ENCODE data around the gene SHC2. TPM values are rescaled to one million over a fixed set of nuclear protein-coding genes. Genes with fewer than 3 reads are reported as not detected.

Gene SHC2
- total and polyA plus RNA-seq, 2 of the 13 experiments (the other 11 are each of a cell fraction or from before 2014, with no cell fraction given) = 9.0 to 18.3 TPM

DNA sequence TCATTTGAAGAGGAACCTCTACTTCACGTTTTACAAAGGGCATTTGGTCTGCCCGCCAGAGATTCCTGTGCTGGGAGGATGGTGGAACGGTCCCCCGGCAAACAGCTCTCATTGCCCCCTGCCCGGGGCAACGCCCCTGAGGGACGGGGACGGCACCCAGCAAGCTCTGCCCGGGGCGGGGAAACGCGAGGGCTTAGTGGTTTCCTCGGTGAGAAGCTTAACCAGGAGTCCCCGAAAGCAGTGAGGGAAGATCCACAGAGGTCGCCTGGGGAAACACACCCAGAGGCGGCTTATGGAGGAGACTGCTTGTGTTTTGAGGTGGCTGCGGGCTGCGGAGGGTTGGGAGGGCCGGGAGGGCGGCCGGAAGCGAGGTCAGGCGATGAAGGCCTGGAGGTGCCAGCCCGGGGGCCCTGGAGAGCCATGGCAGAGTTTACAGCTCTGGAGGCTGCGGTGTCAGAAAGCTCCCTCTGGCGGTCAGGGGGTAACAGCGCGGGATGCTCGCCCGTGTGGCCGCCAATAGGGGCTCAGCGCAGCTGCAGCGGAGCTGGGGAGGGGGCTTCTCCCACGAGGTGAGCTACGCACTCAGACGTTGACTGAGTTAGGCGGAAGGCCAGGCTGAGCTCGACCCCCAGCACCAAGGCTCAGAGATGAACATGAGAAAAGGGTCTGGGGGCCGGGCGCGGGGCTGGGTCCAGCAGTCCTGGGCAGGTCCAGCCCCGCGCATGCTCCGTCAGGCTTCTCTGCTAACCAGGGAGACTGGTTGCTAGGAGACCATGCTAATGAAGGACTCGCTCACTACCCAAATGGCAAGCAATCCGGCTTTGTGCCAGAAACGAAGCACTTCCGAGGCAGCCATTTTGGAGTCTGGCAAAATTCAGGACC, 45.8 kb upstream of the SHC2 start (continued):
- TF ChIP-seq, protein P1, sequence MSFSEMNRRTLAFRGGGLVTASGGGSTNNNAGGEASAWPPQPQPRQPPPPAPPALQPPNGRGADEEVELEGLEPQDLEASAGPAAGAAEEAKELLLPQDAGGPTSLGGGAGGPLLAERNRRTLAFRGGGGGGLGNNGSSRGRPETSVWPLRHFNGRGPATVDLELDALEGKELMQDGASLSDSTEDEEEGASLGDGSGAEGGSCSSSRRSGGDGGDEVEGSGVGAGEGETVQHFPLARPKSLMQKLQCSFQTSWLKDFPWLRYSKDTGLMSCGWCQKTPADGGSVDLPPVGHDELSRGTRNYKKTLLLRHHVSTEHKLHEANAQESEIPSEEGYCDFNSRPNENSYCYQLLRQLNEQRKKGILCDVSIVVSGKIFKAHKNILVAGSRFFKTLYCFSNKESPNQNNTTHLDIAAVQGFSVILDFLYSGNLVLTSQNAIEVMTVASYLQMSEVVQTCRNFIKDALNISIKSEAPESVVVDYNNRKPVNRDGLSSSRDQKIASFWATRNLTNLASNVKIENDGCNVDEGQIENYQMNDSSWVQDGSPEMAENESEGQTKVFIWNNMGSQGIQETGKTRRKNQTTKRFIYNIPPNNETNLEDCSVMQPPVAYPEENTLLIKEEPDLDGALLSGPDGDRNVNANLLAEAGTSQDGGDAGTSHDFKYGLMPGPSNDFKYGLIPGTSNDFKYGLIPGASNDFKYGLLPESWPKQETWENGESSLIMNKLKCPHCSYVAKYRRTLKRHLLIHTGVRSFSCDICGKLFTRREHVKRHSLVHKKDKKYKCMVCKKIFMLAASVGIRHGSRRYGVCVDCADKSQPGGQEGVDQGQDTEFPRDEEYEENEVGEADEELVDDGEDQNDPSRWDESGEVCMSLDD (CRISPR knock-in tag; IDR thresholded peaks at IDR 0.05; ENCODE audit: borderline replicate concordance) = no peak
- TF ChIP-seq KAT2B (IDR thresholded peaks at IDR 0.05; ENCODE audit: borderline replicate concordance, low read depth, low read length) = no peak
- no peak for TF ChIP-seq KDM6A (CRISPR knock-in tag; IDR thresholded peaks at IDR 0.05; ENCODE audit: low read depth)
- TF ChIP-seq, protein P2, sequence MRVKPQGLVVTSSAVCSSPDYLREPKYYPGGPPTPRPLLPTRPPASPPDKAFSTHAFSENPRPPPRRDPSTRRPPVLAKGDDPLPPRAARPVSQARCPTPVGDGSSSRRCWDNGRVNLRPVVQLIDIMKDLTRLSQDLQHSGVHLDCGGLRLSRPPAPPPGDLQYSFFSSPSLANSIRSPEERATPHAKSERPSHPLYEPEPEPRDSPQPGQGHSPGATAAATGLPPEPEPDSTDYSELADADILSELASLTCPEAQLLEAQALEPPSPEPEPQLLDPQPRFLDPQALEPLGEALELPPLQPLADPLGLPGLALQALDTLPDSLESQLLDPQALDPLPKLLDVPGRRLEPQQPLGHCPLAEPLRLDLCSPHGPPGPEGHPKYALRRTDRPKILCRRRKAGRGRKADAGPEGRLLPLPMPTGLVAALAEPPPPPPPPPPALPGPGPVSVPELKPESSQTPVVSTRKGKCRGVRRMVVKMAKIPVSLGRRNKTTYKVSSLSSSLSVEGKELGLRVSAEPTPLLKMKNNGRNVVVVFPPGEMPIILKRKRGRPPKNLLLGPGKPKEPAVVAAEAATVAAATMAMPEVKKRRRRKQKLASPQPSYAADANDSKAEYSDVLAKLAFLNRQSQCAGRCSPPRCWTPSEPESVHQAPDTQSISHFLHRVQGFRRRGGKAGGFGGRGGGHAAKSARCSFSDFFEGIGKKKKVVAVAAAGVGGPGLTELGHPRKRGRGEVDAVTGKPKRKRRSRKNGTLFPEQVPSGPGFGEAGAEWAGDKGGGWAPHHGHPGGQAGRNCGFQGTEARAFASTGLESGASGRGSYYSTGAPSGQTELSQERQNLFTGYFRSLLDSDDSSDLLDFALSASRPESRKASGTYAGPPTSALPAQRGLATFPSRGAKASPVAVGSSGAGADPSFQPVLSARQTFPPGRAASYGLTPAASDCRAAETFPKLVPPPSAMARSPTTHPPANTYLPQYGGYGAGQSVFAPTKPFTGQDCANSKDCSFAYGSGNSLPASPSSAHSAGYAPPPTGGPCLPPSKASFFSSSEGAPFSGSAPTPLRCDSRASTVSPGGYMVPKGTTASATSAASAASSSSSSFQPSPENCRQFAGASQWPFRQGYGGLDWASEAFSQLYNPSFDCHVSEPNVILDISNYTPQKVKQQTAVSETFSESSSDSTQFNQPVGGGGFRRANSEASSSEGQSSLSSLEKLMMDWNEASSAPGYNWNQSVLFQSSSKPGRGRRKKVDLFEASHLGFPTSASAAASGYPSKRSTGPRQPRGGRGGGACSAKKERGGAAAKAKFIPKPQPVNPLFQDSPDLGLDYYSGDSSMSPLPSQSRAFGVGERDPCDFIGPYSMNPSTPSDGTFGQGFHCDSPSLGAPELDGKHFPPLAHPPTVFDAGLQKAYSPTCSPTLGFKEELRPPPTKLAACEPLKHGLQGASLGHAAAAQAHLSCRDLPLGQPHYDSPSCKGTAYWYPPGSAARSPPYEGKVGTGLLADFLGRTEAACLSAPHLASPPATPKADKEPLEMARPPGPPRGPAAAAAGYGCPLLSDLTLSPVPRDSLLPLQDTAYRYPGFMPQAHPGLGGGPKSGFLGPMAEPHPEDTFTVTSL (CRISPR knock-in tag; IDR thresholded peaks at IDR 0.05; ENCODE audit: borderline replicate concordance) = peak; percentile 54; the same call in 1 of the 2 replicates
- peak; percentile 78; the same call in 1 of the 2 replicates for TF ChIP-seq KAT8 (CRISPR knock-in tag; IDR thresholded peaks at IDR 0.05)
- no peak for TF ChIP-seq ZNF30 (CRISPR knock-in tag; IDR thresholded peaks at IDR 0.05)
- no peak for TF ChIP-seq ZNF263 (CRISPR knock-in tag; IDR thresholded peaks at IDR 0.05)
- TF ChIP-seq LCORL (IDR thresholded peaks at IDR 0.05) = no peak; the same call in 1 of the 2 replicates
- peak; percentile 67; the same call in 1 of the 2 replicates for TF ChIP-seq LCORL (CRISPR knock-in tag; IDR thresholded peaks at IDR 0.05)
- TF ChIP-seq EP300 (IDR thresholded peaks at IDR 0.05; ENCODE audit: low read depth in 2 of 2, low read length in 2 of 2) = no peak
- TF ChIP-seq EP300 (CRISPR knock-in tag; IDR thresholded peaks at IDR 0.05; ENCODE audit: borderline replicate concordance) = no peak
- TF ChIP-seq RNF2 (conservative IDR thresholded peaks at IDR 0.05; ENCODE audit: low read depth) = no peak
- TF ChIP-seq TEAD2 (CRISPR knock-in tag; IDR thresholded peaks at IDR 0.05) = no peak
- no peak for TF ChIP-seq ZNF883 (CRISPR knock-in tag; IDR thresholded peaks at IDR 0.05; ENCODE audit: not compliant biosample characterization)
- no peak for TF ChIP-seq ZNF354B (CRISPR knock-in tag; IDR thresholded peaks at IDR 0.05)
- TF ChIP-seq ATAD3A (CRISPR knock-in tag; IDR thresholded peaks at IDR 0.05) = no peak
- TF ChIP-seq, protein P3, sequence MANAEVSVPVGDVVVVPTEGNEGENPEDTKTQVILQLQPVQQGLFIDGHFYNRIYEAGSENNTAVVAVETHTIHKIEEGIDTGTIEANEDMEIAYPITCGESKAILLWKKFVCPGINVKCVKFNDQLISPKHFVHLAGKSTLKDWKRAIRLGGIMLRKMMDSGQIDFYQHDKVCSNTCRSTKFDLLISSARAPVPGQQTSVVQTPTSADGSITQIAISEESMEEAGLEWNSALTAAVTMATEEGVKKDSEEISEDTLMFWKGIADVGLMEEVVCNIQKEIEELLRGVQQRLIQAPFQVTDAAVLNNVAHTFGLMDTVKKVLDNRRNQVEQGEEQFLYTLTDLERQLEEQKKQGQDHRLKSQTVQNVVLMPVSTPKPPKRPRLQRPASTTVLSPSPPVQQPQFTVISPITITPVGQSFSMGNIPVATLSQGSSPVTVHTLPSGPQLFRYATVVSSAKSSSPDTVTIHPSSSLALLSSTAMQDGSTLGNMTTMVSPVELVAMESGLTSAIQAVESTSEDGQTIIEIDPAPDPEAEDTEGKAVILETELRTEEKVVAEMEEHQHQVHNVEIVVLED (CRISPR knock-in tag; IDR thresholded peaks at IDR 0.05; ENCODE audit: borderline replicate concordance) = peak; percentile 1; the same call in 1 of the 2 replicates
- TF ChIP-seq ZNF780A (CRISPR knock-in tag; IDR thresholded peaks at IDR 0.05) = no peak
- no peak; the same call in 1 of the 2 replicates for TF ChIP-seq NFKBIZ (CRISPR knock-in tag; IDR thresholded peaks at IDR 0.05)
- TF ChIP-seq ONECUT2 (CRISPR knock-in tag; IDR thresholded peaks at IDR 0.05) = no peak
- no peak for TF ChIP-seq NFIC (IDR thresholded peaks at IDR 0.05; ENCODE audit: low read length)
